ENCODE results near the gene FNDC3A. TPM values are rescaled to one million over a fixed set of nuclear protein-coding genes. Genes with fewer than 3 reads are reported as not detected.

Gene FNDC3A
- total RNA-seq, 1 experiment from 2014 or later, result 61.4 TPM

DNA sequence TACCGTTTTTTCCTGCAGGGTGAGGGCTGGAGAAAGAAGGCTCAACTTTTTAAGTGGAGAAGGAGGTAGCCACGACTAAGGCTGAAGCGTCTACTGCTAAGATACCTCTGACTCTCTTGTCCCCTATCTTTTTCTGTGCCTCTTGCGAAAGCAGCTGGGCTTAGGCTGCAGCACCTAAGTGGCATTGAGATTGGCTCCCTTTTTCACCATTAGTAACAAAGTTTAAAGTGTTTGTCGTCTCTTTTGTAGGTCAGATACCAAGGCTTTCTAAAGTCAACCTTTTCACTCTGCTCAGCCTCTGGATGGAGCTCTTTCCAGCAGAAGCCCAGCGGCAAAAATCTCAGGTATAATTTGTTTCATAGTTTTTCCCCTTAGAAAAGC, 272.9 kb downstream of the FNDC3A start:
- no peak for DNase-seq (ENCODE audit: unreplicated experiment)
- BruUV-seq (replicated peaks), result no TSS peak
- H3K27ac Mint-ChIP-seq (ENCODE audit: low read depth, unreplicated experiment), result peak overlapping the region; percentile 97
- H3K4me3 Mint-ChIP-seq (ENCODE audit: unreplicated experiment), result peak overlapping the region; percentile 96
- ChIA-PET CTCF (interaction anchor here (0.6 to 1.5 kb wide), 9 partner anchors 9 to 681 kb away, joined by 3 to 4 read pairs (median 3); no protein-coding TSS in a partner anchor), POLR2A (interaction anchor here (0.8 to 2.8 kb wide), 23 partner anchors 10 to 465 kb away, joined by 3 to 28 read pairs (median 6); partner anchors contain the start of genes CAB39L, FNDC3A, RCBTB1 and SETDB2)
- intact Hi-C loops (cut with micrococcal nuclease), result no loop called here
- no peaks in the 10 kb centered on the region for H3K27me3 Mint-ChIP-seq (ENCODE audit: insufficient read depth, unreplicated experiment)
- TF ChIP-seq, protein P1, sequence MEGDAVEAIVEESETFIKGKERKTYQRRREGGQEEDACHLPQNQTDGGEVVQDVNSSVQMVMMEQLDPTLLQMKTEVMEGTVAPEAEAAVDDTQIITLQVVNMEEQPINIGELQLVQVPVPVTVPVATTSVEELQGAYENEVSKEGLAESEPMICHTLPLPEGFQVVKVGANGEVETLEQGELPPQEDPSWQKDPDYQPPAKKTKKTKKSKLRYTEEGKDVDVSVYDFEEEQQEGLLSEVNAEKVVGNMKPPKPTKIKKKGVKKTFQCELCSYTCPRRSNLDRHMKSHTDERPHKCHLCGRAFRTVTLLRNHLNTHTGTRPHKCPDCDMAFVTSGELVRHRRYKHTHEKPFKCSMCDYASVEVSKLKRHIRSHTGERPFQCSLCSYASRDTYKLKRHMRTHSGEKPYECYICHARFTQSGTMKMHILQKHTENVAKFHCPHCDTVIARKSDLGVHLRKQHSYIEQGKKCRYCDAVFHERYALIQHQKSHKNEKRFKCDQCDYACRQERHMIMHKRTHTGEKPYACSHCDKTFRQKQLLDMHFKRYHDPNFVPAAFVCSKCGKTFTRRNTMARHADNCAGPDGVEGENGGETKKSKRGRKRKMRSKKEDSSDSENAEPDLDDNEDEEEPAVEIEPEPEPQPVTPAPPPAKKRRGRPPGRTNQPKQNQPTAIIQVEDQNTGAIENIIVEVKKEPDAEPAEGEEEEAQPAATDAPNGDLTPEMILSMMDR (IDR thresholded peaks at IDR 0.05; ENCODE audit: unreplicated experiment), result no peak
- no peaks in the 10 kb centered on the region for H3K9me3 Mint-ChIP-seq (ENCODE audit: unreplicated experiment)
- peaks cover 4% of the 10 kb centered on the region for H3K36me3 Mint-ChIP-seq (ENCODE audit: insufficient read depth, unreplicated experiment)
- H3K4me1 Mint-ChIP-seq (ENCODE audit: insufficient read depth, unreplicated experiment), result peaks cover 6% of the 10 kb centered on the region

DNA sequence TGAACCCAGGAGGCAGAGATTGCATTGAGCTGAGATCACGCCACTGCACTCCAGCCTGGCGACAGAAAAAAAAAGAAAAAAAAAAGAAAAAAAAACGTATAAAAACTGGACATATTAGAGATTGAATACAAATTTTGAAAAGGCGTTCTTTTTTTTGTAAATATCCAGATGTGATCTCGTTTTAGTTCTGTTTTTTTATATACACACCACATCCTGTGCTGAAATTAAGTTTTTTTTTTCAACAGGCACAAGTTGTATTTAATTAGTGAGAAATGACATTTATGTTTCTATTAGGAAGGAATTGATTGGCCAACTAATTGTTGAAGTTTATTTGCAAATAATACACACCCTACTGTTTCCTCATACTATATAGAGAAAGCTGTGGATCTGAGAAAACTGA, 275.6 kb downstream of the FNDC3A start:
- H3K27ac Mint-ChIP-seq (ENCODE audit: low read depth, unreplicated experiment), result no peak overlapping the region
- H3K27me3 Mint-ChIP-seq (ENCODE audit: insufficient read depth, unreplicated experiment), result no peaks in the 10 kb centered on the region
- TF ChIP-seq, protein P1 (IDR thresholded peaks at IDR 0.05; ENCODE audit: unreplicated experiment), result no peak
- intact Hi-C loops (cut with micrococcal nuclease), result no loop called here
- DNase-seq (ENCODE audit: unreplicated experiment), result no peak
- POLR2A ChIA-PET, result interaction anchor here (0.7 to 1.0 kb wide), 3 partner anchors 14 to 249 kb away, joined by 3 to 4 read pairs (median 3); partner anchors contain the start of gene SETDB2
- H3K4me3 Mint-ChIP-seq (ENCODE audit: unreplicated experiment), result no peak overlapping the region
- H3K9me3 Mint-ChIP-seq (ENCODE audit: unreplicated experiment), result no peaks in the 10 kb centered on the region
- CTCF ChIA-PET, result interaction anchor here (0.6 to 1.1 kb wide), 3 partner anchors 18 to 31 kb away, joined by 3 to 4 read pairs (median 3); no protein-coding TSS in a partner anchor
- peaks cover 24% of the 10 kb centered on the region for H3K36me3 Mint-ChIP-seq (ENCODE audit: insufficient read depth, unreplicated experiment)
- peaks cover 6% of the 10 kb centered on the region for H3K4me1 Mint-ChIP-seq (ENCODE audit: insufficient read depth, unreplicated experiment)
- no TSS peak for BruUV-seq (replicated peaks)

DNA sequence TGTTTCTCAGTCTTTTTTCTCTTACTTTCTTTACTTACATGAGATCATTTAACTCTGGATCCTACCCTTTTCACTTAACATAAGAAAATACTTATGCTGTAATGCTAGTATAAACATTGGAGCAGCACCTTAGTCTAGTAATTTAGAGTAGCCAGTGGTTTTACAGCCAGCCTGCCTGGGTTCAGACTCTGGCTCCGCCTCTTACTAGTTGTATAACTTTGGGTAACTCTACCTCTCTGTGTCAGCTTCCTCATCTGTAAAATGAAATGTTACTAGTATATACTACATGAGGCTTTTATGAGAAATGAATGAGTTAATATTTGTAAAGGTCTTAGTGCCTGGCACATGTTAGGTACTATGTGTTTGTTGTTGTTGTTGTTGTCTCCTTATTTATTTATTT, 277.6 kb downstream of the FNDC3A start:
- intact Hi-C loops (cut with micrococcal nuclease), result no loop called here
- Mint-ChIP-seq H3K36me3 (ENCODE audit: insufficient read depth, unreplicated experiment) (peaks cover 31% of the 10 kb centered on the region), H3K4me1 (ENCODE audit: insufficient read depth, unreplicated experiment) (peaks cover 6% of the 10 kb centered on the region), H3K9me3 (ENCODE audit: unreplicated experiment) (no peaks in the 10 kb centered on the region), H3K27me3 (ENCODE audit: insufficient read depth, unreplicated experiment) (no peaks in the 10 kb centered on the region), H3K27ac (ENCODE audit: low read depth, unreplicated experiment) (no peak overlapping the region), H3K4me3 (ENCODE audit: unreplicated experiment) (no peak overlapping the region)
- no TSS peak for BruUV-seq (replicated peaks)
- ChIA-PET POLR2A (no interaction called here), CTCF (interaction anchor here (1.3 kb wide), 1 partner anchor 28 kb away, joined by 3 read pairs; no protein-coding TSS in a partner anchor)
- DNase-seq (ENCODE audit: unreplicated experiment), result no peak
- TF ChIP-seq, protein P1 (IDR thresholded peaks at IDR 0.05; ENCODE audit: unreplicated experiment), result no peak

DNA sequence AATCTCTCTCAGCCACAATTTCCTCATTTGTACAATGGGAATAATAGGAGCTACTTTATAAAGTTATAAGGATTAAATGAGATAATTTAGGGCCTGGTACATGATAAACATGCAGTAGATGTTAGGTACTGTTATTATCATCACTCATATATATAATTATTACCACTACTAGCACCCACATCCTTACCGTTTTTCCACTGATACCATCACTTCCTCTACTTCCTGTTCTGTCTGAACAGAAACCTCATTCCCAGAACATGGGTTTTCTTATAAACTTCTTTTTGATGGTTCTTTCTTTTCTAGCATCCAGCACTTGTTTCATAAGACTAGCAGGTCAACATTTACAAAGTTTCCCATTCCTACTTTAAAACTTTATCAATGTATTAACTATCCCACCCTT, 278.3 kb downstream of the FNDC3A start:
- intact Hi-C loops (cut with micrococcal nuclease), result no loop called here
- Mint-ChIP-seq H3K4me1 (ENCODE audit: insufficient read depth, unreplicated experiment) (peaks cover 6% of the 10 kb centered on the region), H3K27me3 (ENCODE audit: insufficient read depth, unreplicated experiment) (no peaks in the 10 kb centered on the region), H3K36me3 (ENCODE audit: insufficient read depth, unreplicated experiment) (peaks cover 31% of the 10 kb centered on the region), H3K27ac (ENCODE audit: low read depth, unreplicated experiment) (no peak overlapping the region), H3K9me3 (ENCODE audit: unreplicated experiment) (no peaks in the 10 kb centered on the region), H3K4me3 (ENCODE audit: unreplicated experiment) (no peak overlapping the region)
- TF ChIP-seq, protein P1 (IDR thresholded peaks at IDR 0.05; ENCODE audit: unreplicated experiment), result no peak
- BruUV-seq (replicated peaks), result no TSS peak
- DNase-seq (ENCODE audit: unreplicated experiment), result no peak
- POLR2A ChIA-PET, result no interaction called here
- CTCF ChIA-PET, result interaction anchor here (0.6 to 0.9 kb wide), 2 partner anchors 27 to 248 kb away, joined by 3 to 4 read pairs; no protein-coding TSS in a partner anchor
